GM23248 (cell line): ENCODE measurements around the gene ATP2B3.

ENCODE experiments used
- EZH2 ChIP-seq: fragments of 200-600 bp; sonication (generic); IDR thresholded peaks from 2 replicates; pipeline ENCODE4 v1.6.1; 2018; ENCODE audit warnings: antibody characterized with exemption, mild to moderate bottlenecking; ENCODE audit not compliant: insufficient read depth, poor library complexity, severe bottlenecking
- EZH2phosphoT487 ChIP-seq: fragments of 200-600 bp; sonication (generic); IDR thresholded peaks from 2 replicates; pipeline ENCODE4 v1.6.1; 2018; ENCODE audit warnings: antibody characterized with exemption, moderate library complexity, mild to moderate bottlenecking, low read depth; ENCODE audit not compliant: insufficient read depth

- TF ChIP-seq EZH2phosphoT487: no peak
- TF ChIP-seq EZH2: no peak
Measured at GRCh38 chrX:153492543-153492942, 24.9 kb upstream of the ATP2B3 start.
